Omental fat pad (tissue), 4 donors: ENCODE data around the gene NOS2. TPM values are rescaled to one million over a fixed set of nuclear protein-coding genes. Genes with fewer than 3 reads are reported as not detected.

Source experiments
- ATAC-seq: fragments of 150-250 bp; one replicate; pipeline ENCODE4 v1.9.1; 2016; ENCODE audit warnings: mild to moderate bottlenecking, moderate library complexity; ENCODE audit not compliant: low FRiP score
- DNase-seq: peaks from one replicate; pipeline ENCODE4 v3.0.0-alpha.2; 2019; ENCODE audit warnings: low spot score
- CTCF ChIP-seq, 3 donors: fragments of 450-650 bp; IDR thresholded peaks; one replicate each; pipeline ENCODE4 v1.5.1; 2016 to 2017; ENCODE audit warnings: antibody characterized with exemption in 3 of 3, mild to moderate bottlenecking in 3 of 3, moderate library complexity in 2 of 3
- total RNA-seq, 4 donors: library from RNA; depleted of rRNA; stranded (reverse); fragments of >200 nt; gene quantifications; one replicate each; pipeline ENCODE4 v1.1.0, GENCODE V29; 2016

The NOS2 gene
- total RNA-seq, 4 donors from 2014 or later = 0.12 to 0.19 TPM; not detected in 2

- TF ChIP-seq CTCF (IDR thresholded peaks at IDR 0.05) = no peak
- ATAC-seq (no peak), DNase-seq (no peak)
These were observed 10.0 kb upstream of the NOS2 start for GRCh38 chr17:27810211-27810901.

GRCh38 chr17:27809555-27809954 is 9.2 kb upstream of the NOS2 start:
- no peak for DNase-seq
- no peak for TF ChIP-seq CTCF (IDR thresholded peaks at IDR 0.05)
- ATAC-seq = no peak

GRCh38 chr17:27808628-27809027 is 8.3 kb upstream of the NOS2 start:
- TF ChIP-seq CTCF (IDR thresholded peaks at IDR 0.05) = no peak

GRCh38 chr17:27807567-27808470 is 7.5 kb upstream of the NOS2 start:
- TF ChIP-seq CTCF (IDR thresholded peaks at IDR 0.05) = no peak
- ATAC-seq (no peak), DNase-seq (no peak)

More at GRCh38 chr17:27808628-27809027, 8.3 kb upstream of the NOS2 start:
- ATAC-seq (no peak), DNase-seq (no peak)

- peak in 1 of 3 donors; percentile 60 for TF ChIP-seq CTCF (IDR thresholded peaks at IDR 0.05)
- peak; percentile 56 for DNase-seq
- ATAC-seq = peak; percentile 93
These were observed 5.3 kb upstream of the NOS2 start for GRCh38 chr17:27805520-27806146.

GRCh38 chr17:27804113-27804512 is 3.8 kb upstream of the NOS2 start:
- no peak for DNase-seq
- no peak for ATAC-seq
- no peak for TF ChIP-seq CTCF (IDR thresholded peaks at IDR 0.05)
